Sigmoid colon (tissue), 4 donors: ENCODE measurements around the gene ASB2.

Source experiments
- POLR2A ChIP-seq, 2 donors: fragments of 450-650 bp; IDR thresholded peaks; one replicate each; pipeline ENCODE4 v1.6.1; 2016; ENCODE audit warnings: antibody characterized with exemption in 2 of 2, mild to moderate bottlenecking in 2 of 2, moderate library complexity in 2 of 2
- POLR2AphosphoS5 ChIP-seq, 4 donors: sonication (generic); formaldehyde crosslinking; IDR thresholded peaks; one replicate each; pipeline ENCODE4 v1.6.1; 2017; ENCODE audit warnings: antibody characterized with exemption in 4 of 4
- TF ChIP-seq, protein P1 (sequence below), 4 experiments: fragments of 450-650 bp in 3 of 4; fragments of 200-600 bp in 1 of 4; IDR thresholded peaks; one replicate each; pipeline ENCODE4 v1.5.1; 2016 to 2019; ENCODE audit warnings: antibody characterized with exemption in 4 of 4, mild to moderate bottlenecking in 3 of 4, moderate library complexity in 2 of 4

DNA sequence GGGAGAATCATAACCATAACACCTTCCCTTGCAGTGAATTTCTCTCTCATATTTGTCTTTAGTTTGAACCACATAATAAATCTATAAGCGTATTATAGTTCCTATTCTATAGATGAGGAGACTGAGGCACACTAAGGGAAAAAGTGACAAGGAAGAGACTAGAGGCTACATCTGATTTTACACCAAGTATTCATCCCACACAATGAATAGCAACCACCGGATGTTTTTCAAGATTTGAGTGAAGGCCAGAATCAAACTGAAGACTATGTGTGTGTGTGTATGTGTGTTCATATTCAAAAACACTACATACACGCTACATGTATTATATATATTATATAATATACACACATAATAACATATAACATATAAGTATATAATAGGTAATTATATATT, 4.7 kb downstream of the ASB2 start:
- TF ChIP-seq, protein P1, sequence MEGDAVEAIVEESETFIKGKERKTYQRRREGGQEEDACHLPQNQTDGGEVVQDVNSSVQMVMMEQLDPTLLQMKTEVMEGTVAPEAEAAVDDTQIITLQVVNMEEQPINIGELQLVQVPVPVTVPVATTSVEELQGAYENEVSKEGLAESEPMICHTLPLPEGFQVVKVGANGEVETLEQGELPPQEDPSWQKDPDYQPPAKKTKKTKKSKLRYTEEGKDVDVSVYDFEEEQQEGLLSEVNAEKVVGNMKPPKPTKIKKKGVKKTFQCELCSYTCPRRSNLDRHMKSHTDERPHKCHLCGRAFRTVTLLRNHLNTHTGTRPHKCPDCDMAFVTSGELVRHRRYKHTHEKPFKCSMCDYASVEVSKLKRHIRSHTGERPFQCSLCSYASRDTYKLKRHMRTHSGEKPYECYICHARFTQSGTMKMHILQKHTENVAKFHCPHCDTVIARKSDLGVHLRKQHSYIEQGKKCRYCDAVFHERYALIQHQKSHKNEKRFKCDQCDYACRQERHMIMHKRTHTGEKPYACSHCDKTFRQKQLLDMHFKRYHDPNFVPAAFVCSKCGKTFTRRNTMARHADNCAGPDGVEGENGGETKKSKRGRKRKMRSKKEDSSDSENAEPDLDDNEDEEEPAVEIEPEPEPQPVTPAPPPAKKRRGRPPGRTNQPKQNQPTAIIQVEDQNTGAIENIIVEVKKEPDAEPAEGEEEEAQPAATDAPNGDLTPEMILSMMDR (IDR thresholded peaks at IDR 0.05): no peak
- TF ChIP-seq POLR2AphosphoS5 (IDR thresholded peaks at IDR 0.05): no peak
- no peak for TF ChIP-seq POLR2A (IDR thresholded peaks at IDR 0.05)
